ENCODE results near the gene TRRAP. TPM values are rescaled to one million over a fixed set of nuclear protein-coding genes. Genes with fewer than 3 reads are reported as not detected.

TRRAP gene
- total and polyA plus RNA-seq, 2 of the 8 experiments (the other 6 are each of a cell fraction or from before 2014, with no cell fraction given), result 21.7 to 48.6 TPM

- TF ChIP-seq, protein P1, sequence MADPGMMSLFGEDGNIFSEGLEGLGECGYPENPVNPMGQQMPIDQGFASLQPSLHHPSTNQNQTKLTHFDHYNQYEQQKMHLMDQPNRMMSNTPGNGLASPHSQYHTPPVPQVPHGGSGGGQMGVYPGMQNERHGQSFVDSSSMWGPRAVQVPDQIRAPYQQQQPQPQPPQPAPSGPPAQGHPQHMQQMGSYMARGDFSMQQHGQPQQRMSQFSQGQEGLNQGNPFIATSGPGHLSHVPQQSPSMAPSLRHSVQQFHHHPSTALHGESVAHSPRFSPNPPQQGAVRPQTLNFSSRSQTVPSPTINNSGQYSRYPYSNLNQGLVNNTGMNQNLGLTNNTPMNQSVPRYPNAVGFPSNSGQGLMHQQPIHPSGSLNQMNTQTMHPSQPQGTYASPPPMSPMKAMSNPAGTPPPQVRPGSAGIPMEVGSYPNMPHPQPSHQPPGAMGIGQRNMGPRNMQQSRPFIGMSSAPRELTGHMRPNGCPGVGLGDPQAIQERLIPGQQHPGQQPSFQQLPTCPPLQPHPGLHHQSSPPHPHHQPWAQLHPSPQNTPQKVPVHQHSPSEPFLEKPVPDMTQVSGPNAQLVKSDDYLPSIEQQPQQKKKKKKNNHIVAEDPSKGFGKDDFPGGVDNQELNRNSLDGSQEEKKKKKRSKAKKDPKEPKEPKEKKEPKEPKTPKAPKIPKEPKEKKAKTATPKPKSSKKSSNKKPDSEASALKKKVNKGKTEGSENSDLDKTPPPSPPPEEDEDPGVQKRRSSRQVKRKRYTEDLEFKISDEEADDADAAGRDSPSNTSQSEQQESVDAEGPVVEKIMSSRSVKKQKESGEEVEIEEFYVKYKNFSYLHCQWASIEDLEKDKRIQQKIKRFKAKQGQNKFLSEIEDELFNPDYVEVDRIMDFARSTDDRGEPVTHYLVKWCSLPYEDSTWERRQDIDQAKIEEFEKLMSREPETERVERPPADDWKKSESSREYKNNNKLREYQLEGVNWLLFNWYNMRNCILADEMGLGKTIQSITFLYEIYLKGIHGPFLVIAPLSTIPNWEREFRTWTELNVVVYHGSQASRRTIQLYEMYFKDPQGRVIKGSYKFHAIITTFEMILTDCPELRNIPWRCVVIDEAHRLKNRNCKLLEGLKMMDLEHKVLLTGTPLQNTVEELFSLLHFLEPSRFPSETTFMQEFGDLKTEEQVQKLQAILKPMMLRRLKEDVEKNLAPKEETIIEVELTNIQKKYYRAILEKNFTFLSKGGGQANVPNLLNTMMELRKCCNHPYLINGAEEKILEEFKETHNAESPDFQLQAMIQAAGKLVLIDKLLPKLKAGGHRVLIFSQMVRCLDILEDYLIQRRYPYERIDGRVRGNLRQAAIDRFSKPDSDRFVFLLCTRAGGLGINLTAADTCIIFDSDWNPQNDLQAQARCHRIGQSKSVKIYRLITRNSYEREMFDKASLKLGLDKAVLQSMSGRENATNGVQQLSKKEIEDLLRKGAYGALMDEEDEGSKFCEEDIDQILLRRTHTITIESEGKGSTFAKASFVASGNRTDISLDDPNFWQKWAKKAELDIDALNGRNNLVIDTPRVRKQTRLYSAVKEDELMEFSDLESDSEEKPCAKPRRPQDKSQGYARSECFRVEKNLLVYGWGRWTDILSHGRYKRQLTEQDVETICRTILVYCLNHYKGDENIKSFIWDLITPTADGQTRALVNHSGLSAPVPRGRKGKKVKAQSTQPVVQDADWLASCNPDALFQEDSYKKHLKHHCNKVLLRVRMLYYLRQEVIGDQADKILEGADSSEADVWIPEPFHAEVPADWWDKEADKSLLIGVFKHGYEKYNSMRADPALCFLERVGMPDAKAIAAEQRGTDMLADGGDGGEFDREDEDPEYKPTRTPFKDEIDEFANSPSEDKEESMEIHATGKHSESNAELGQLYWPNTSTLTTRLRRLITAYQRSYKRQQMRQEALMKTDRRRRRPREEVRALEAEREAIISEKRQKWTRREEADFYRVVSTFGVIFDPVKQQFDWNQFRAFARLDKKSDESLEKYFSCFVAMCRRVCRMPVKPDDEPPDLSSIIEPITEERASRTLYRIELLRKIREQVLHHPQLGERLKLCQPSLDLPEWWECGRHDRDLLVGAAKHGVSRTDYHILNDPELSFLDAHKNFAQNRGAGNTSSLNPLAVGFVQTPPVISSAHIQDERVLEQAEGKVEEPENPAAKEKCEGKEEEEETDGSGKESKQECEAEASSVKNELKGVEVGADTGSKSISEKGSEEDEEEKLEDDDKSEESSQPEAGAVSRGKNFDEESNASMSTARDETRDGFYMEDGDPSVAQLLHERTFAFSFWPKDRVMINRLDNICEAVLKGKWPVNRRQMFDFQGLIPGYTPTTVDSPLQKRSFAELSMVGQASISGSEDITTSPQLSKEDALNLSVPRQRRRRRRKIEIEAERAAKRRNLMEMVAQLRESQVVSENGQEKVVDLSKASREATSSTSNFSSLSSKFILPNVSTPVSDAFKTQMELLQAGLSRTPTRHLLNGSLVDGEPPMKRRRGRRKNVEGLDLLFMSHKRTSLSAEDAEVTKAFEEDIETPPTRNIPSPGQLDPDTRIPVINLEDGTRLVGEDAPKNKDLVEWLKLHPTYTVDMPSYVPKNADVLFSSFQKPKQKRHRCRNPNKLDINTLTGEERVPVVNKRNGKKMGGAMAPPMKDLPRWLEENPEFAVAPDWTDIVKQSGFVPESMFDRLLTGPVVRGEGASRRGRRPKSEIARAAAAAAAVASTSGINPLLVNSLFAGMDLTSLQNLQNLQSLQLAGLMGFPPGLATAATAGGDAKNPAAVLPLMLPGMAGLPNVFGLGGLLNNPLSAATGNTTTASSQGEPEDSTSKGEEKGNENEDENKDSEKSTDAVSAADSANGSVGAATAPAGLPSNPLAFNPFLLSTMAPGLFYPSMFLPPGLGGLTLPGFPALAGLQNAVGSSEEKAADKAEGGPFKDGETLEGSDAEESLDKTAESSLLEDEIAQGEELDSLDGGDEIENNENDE (IDR thresholded peaks at IDR 0.05; ENCODE audit: insufficient replicate concordance, low read length), result no peak
- TF ChIP-seq CBX8 (IDR thresholded peaks at IDR 0.05; ENCODE audit: borderline replicate concordance, low read depth, low read length) (no peak), FOSL1 (IDR thresholded peaks at IDR 0.05; ENCODE audit: insufficient read depth, low read depth, low read length) (no peak), CBX5 (IDR thresholded peaks at IDR 0.05; ENCODE audit: low read depth, low read length) (no peak)
- TF ChIP-seq, protein P2, sequence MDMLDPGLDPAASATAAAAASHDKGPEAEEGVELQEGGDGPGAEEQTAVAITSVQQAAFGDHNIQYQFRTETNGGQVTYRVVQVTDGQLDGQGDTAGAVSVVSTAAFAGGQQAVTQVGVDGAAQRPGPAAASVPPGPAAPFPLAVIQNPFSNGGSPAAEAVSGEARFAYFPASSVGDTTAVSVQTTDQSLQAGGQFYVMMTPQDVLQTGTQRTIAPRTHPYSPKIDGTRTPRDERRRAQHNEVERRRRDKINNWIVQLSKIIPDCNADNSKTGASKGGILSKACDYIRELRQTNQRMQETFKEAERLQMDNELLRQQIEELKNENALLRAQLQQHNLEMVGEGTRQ (IDR thresholded peaks at IDR 0.05; ENCODE audit: low read length), result no peak
Measured at GRCh38 chr7:99042957-99043356, 164.6 kb downstream of the TRRAP start (continued).

Data from H1 (cell line).